Stomach (tissue), 4 donors: ENCODE results near the gene FCRLA.

Experiments
- CTCF ChIP-seq, 7 experiments: fragments of 450-650 bp in 4 of 7; fragments of 200-600 bp in 3 of 7; sonication (generic) in 3 of 7; IDR thresholded peaks; one replicate each; pipeline ENCODE4 v1.5.1; 2016 to 2019; ENCODE audit warnings: antibody characterized with exemption in 7 of 7, control low read depth in 2 of 7, mild to moderate bottlenecking in 1 of 7
- POLR2A ChIP-seq, 4 donors: fragments of 450-650 bp; IDR thresholded peaks; one replicate each; pipeline ENCODE4 v1.6.1; 2016; ENCODE audit warnings: antibody characterized with exemption in 4 of 4, control low read depth in 2 of 4, mild to moderate bottlenecking in 1 of 4, moderate library complexity in 1 of 4

DNA sequence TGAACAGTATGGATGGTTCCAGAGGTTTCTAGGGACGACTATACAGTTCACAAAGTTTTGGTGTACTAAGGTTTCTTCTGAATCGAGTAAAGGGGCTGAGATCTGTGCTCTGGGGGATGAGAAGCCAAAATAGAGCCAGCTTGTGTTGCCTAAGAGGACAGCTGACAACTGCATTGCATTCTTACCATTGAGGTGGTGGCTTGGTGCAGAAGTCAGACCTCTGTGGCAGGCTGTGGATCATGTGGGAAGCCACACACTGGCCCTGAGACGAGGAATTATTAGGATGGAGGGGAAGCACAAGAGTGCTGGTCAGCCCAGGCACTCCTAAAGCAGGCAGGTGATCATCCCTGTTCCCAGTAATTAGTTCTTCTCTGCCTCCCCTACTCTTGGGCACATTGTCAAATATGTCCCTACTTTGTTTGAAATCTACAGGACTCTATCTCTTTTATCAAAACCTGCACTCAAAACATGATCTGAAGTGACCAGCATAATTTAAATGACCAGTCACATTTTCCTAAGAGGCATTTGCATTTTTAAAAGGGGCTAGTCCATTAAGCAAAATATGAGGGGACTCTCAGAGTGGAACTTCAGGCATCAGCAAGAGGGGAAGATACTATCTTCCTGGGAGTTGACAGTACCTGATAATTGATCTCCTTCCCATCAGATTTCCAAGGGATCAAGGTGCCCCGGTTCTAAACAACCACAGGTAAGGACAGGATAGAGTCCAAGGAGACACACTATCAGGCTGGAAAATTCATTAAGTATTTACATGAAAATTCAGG lies 14.1 kb downstream of the FCRLA start, which contains the start of gene FCRLB:
- no peak for TF ChIP-seq POLR2A (IDR thresholded peaks at IDR 0.05)
- no peak for TF ChIP-seq CTCF (IDR thresholded peaks at IDR 0.05)
